Left forelimb (tissue), 1 donor: ENCODE results near the gene NDUFA11.

ENCODE experiments used
- DNase-seq: peaks from one replicate; pipeline ENCODE4 v3.0.0-alpha.2; 2018; ENCODE audit warnings: low spot score

The NDUFA11 gene

DNA sequence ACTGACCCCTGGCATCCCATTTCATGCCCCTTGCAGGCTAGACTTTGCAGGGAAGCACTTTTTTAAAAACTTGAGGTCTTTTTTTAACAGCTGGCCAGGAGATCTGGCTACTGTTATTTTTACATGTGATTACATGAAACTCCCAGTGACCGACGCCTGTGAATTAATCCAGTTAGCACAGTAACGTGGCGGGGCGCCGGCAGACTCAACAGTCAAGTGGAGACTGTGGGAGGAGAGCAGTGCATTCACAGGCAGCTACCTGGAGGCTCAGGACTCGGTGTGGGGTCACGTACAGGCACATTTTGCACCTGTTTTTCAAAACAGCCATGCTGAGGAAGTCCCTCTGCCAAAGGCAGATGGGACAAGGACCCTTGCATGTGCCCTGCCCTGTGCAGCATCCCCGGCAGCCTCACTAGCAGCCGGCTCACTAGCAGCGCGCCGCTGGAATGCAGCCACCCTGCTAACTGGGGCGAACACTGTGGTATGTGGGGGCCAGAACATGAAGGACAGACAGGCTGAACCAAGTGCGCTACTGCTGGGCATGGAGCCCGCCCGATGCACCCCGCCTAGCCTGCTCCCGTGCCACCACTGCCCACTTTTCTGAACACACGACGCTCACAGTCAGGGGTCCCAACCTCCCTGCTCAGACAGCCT, 29.1 kb upstream of the NDUFA11 start:
- no peak for DNase-seq

DNA sequence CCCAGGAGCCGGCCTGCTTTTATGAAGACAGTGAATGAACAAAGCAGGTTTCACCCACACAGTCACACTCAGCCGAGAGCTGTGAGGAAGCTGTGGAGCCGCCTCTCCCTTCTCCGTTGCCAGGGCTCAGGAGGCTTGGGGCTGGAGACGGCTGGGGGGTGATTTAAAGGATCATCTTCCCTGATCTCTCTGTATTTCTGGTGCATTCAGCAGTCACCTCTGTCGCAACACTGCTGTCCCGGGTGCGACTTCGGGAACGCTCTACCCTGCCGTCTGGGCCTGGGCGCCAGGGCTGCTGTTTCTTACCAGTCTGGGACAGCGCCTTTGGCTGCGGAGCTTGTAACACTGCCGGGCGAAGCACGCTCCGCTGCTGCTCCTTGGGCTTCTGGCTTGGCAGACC, 28.6 kb upstream of the NDUFA11 start:
- no peak for DNase-seq

DNA sequence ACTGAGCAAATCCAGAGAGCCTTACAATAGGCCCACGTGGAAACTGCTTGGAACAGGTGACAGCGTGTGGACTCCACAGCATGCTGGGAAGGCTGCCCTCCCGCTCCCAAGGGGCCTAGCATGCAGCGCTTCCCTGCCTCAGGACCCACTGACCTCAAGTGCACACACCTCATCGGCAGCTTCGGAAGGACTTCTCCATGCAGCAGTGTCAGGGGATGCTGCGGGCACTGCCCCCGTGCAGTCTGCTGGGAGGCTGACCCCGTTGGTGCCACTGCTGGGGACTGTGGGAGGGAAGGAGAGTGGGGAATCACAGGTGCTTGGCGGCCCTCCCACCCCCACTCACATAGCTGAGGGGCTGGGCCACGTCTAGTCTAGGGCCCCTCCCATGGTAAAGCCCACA, 27.7 kb upstream of the NDUFA11 start:
- DNase-seq = no peak

DNA sequence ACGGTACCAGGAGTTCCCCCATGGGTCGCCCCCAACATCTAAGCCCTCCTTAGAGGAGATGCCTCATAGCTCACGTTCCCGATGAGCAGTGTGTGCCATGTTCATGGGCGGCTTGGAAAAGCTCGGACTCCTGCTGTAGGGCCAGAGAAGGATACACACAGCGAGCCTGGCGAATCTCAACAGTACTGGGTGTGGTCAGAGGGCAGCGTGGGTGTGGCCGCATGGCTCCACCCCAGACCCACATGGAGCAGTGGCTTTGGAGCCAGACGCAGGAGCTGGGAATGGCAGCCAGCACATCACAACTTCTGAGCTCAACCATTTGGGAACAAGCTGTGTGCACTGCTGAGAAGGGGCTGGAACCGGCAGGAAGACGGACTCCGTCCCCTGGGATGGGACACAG, 26.0 kb upstream of the NDUFA11 start:
- DNase-seq = no peak

DNA sequence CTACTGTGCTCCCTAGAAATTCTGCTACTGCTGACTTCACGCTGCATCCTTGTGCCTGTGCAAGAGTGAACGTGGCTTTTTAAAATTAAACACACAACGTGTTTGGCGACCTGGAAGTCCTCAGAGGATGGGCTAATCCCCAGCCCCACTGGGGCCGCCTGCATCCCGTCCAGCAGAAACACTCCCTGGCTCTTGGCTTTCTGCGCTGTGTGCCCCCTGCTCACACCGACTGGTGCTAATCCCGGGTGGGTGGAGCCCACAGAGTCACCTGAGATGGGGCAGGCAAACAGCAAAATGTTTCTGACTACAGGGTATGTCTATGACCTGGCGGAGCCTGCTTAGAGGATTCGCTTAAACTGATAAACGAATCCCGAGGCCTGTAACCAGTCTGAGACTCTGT, 25.6 kb upstream of the NDUFA11 start:
- no peak for DNase-seq

DNA sequence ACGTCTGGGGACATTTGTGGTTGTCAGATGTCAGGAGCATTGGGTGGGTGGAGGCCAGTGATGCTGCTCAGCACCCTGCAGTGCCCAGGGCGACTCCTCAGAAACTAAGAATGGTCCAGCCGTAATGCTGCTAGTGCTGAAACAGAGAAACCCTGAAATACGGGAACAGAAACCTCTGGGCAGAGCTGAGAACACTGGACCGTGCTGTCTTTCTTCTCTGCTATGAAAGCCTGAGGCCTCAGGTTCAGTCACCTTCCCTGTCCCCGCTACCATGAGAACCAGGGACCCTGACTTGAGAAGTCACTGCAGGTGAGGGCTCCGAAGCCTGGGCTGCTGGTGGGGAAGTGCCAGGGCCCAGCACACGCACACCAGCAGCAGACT, 23.8 kb upstream of the NDUFA11 start:
- DNase-seq = no peak

DNA sequence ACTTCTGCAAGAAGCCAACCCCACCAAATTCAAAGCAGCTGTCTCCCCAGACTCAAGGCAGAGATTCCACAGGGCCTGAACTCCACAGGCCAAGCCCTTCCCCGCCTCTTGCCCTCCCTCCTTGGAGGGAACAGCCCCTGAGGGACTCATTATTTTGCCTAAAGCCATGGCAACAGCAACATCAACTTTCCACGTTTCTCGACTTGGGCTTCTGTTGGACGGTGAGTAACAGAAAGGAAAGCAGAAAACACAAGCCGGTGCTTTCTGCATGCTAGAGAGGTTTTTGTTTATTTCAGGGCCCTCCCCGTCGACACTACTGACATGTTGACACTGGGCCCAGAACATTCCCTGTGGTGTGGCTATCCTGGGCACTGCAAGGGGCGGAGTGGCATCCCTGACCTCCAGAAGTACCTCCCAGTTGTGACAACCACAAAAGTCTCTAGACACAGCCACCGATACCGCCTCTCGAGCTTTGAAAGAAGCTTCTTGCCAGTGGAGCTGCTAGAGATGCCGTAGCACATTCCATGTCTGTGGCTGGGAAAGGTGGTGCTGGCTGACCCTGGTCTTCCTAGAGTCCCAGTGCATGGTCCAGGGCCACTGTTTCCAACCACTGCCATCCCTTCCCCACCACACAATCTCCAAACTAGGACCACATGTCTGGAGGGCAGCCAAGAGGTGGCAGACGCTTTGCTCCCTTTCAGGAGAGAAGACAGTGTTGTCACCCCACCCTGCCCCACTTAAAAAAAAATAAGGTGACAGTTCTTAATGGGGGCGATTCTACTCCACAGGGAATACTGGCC, 23.3 kb upstream of the NDUFA11 start:
- peak; percentile 81 for DNase-seq

DNA sequence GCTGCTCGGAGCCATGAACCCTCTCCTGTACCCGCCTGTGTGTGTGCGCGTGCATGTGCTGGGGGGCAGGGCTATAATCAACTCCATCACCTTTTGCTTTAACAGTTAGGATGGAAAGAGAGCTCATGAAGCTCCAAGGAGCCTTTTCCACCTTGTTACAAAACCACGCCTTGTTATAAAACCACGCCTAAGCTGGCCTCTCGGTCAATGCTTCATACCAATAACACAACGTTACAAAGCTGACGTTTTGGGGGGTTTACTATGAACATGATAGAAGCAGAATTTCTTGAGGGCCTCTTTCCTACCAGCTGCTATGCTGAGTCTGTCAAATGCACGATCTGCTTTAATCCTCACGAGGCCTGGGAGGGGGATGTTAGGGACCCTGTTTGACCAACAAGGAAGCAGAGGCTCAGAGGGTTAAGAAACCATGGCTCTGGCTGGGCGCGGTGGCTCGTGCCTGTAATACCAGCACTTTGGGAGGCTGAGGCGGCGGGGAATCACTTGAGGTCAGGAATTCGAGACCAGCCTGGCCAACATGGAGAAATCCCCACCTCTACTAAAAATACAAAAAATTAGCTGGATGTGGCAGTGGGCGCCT, 22.3 kb upstream of the NDUFA11 start:
- DNase-seq = no peak

DNA sequence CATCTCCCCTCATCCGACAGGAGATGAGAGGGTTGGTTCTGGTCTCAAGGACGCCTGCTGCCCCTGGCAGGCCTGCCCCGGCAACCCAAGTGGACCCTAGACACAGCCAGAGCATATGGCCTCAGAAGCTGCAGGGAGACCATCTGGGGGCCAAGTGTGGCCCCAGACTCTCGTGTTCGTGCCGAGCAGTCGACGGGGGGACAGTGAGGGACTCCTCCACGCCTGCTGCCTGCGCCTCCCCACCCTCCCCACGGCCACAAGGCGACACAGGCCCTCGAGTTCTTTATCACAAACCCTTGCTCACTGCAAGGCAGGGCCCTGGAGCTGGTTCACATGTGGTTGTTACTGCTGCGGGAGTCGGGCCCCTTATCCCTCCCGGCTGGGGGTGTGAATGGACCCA, 19.8 kb upstream of the NDUFA11 start:
- DNase-seq = no peak

DNA sequence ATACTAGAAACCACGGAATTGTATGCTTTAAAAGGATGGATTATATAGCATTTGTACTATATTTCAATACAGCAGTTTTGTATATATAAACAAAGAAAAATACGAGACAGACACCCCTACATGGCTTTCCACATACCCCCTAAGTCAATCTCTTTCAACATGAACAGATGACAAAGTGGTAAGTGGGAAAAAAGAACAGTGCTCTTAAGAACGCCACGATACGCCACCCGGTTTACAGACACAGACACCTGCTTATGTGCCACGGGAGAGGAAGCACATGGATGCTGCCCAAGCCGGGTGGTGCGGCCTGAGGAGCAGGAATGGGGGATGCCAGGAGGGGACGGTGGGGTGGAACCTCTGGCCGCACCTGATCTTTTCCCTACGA, 18.6 kb upstream of the NDUFA11 start:
- no peak for DNase-seq

DNA sequence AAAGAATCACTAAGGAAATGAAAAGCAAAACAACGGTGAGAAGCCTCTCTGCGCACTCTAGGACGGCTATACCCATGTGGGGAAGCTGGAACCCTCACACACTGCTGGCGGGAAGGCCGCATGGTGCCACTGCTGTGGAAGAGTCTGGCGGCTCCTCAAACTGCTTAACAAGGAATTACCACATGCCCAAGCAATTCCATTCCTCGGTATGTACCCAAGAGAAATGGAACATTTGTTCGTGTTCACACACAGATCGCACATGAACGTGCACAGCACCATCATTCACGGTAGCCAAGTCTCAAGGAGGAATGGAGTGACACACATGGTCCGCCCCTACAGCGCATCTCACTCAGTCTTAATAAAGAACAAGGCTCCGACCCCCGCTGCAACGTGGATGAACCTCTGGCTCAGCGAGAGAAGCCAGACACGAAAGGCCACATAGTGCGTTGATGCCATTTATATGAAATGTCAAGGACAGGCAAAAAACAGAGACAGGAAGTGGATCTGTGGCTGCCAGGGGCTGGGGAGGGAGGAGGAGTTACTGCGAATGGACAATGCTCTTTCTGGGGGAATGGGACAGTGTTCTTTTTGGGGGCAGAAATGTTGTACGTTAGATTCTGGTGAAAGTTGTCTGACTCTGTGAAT, 18.0 kb upstream of the NDUFA11 start:
- no peak for DNase-seq

DNA sequence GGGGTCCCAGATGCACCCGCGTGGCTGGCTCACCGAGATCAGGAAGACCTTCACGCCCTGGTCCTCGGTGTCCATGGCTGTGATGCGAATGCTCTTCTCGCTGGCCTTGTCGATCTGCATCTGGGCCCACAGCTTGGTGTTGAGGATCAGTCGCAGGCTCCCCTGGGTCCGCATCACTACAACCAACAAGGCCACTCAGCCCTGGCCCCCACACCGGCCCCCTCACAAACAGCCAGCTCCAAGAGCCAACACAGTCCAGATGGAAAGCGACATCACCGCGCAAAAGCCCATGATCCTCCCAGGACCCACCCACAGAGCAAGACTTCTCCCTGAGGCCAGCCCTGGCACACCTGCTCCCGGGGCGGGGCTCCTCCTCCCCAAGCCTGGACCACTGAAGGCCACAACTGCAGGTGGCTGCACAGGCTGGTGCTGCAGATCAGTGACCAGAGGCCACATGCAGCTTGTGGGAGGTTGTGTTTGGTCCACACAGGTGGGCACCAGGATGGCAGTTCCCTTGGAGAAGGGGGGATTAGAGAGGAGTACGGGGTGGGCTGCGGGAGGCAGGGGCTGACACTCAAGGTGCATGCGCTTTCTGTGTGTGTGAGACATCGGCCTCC, 15.0 kb upstream of the NDUFA11 start:
- no peak for DNase-seq

DNA sequence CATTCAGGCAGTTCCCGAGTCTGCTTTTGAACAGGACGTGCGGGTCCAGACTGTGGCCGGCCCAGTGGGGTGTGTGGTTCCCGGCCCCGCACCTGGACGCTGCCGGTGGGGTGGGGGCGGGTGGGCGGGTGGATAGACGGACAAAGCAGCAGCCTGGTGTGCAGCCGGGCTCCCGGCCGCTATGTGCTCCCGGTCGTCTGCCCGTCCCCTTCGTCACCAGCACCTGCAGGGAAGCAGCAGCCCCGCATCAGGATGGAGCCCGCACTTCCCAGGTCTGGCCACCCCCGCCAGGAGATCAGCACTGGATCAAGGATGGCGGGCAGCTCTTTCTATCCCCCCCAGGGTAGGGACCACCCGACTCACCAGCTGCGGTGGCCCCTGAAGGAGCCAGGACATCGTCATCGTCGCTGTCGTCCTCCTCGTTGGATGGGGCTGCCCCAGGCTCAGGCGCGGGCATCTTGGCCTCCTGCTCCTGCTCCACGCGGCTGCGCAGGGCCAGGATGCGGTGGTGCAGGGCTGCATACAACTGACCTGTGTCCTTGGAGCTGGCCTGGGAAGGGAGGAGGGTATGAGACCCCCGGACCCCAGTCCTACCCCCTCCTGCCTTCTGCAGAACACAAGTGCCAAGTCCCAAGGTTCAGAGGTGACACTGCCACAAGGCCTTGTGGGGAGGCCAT, 14.0 kb upstream of the NDUFA11 start:
- DNase-seq = no peak

DNA sequence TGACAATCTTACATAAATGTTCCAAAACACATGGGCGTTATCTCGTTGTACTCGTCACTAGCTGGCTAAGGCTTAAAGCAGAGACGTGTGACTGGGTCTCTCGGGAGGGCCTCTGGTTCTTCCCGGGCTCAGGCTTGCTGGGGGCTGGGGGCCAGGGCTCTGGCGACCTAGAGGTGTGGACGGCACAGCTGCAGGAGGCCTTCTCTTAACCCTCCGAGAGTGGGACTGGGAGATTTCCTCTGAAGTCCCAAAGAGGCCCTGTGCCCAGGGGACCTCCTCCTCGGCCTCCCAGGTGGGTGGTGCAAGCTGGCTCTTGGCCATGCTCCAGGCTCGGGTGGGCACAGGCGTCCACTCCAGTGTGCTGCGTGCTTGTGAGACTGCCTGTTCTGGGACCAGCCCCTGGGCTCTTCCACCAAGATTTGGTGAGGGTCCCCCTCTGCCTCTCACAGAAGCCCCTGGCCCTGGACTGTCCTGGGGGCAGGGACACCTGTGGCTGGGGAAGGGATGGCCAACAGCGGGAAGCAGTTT, 12.7 kb upstream of the NDUFA11 start:
- no peak for DNase-seq

DNA sequence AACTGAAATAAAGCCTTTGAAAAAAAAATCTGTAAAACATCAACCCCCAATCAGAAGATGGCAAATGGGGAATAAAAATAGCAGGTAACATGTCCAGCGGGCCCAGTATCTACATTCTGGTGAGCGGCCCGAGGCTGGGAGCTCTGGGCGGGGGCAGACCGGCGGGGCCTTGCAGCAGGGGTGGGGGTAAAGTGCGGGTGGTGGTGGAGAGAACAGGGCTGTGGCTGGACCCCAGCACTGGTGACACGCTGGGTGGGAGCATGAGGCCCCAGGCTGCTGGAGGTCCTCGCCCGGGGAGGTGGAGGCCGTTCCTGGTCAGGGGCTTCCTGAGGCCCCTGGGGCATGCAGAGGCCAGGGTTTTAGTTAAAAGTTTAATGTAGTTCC, 12.2 kb upstream of the NDUFA11 start:
- no peak for DNase-seq

DNA sequence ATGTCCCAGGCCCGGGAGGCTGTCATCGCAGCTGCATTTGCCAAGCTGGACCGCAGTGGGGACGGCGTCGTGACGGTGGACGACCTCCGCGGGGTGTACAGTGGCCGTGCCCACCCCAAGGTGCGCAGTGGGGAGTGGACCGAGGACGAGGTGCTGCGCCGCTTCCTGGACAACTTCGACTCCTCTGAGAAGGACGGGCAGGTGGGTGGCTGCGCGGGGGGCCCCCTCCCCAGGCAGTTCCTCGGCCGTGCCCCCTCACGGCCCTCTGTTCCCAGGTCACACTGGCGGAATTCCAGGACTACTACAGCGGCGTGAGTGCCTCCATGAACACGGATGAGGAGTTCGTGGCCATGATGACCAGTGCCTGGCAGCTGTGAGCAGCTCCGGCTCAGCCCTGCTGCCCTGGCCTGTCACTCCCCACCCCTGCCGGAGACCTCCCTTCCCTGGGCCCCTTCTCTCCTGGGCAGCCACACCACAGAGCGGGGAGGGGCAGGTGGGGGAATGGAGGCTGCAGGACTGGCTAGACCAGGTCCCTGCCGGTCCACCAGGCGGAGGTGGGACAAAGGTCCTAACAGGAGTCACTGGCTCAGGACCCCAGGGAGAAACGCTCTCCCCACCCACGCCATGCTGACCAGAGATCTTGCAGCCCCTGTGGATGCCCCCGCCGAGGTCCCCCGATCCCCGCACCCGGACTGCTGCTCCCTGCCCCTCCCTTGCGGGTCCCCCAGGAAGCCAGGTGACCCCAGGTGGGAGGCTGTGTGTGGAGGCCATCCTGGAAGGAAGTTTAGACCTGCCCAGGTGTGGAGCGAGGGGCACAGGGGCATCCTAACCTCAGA, 11.6 kb upstream of the NDUFA11 start:
- DNase-seq = no peak

DNA sequence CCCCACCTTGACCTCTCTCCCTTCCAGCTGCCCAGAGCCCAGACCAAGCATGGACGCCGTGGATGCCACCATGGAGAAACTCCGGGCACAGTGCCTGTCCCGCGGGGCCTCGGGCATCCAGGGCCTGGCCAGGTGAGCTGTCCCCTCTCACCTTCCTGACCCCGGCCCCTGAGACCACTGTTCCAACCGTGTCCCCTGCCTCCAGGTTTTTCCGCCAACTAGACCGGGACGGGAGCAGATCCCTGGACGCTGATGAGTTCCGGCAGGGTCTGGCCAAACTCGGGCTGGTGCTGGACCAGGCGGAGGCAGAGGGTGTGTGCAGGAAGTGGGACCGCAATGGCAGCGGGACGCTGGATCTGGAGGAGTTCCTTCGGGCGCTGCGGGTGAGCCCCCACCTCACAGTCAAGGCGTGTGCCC, 10.8 kb upstream of the NDUFA11 start:
- DNase-seq = no peak

DNA sequence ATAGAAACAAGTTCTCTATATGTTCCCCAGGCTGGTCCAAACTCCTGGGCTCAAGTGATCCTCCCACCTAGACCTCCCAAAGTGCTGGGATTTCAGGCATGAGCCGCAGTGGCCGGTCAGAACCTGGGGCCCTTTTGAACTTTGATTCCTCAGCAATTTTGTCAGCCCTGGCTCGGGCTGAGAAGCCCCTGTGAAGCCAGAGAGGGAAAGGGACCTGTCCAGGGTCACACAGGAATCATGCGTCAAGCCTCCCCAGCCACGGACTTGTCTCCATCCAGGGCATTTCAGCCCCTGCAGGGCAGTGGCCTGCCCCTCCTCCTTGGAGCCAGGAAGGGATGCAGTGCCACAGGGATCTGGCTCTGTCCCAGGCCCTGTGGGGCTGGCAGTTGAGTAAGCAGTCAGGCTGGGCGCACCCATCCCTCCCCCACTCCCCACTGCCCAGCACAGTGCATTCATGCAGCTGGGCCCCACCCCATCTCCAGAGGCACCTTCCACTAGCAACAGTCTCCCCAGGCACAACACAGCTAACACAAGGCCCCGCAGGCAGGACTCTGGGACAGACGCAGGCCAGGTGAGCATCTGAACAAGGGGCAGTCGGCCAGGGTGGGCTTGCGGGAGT, 10.3 kb upstream of the NDUFA11 start, which contains the start of gene CAPS:
Gene CAPS, plus strand, starts transcription at position 516 of the 619 bp plus-strand sequence. CDS start 153 bp downstream, outside the sequence.
- no peak for DNase-seq

DNA sequence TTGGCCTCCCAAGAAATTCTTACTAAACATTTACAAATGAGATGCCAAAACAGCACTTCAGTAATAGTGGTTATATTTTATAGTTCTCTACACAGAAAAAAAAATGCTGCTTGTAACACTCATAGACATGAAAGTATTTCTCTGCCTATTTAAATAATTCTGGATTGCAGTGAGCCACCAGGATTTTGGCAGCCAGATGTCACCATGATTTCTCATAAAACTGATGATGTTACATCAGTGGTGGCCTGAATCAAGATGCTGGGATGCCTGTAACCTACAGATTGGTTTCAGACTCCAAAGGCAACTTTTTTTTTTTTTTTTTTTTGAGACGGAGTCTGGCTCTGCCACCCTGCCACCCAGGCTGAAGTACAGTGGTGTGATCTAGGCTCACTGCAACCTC, 7.8 kb upstream of the NDUFA11 start:
- DNase-seq = no peak

DNA sequence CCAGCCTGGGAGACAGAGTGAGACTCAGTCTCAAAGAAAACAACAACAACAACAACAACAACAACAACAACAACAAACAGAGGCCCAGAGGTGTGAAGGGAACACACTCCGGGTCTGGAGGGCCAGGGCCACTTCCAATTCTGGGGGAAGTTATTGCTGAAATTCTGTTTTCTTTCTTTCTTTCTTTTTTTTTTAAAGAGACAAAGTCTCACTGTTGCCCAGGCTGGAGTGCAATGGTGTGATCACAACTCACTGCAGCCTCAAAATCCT, 7.0 kb upstream of the NDUFA11 start:
- DNase-seq = no peak
